Smooth muscle cell of the coronary artery (primary cell): Measurements from ENCODE around the gene SCLY. TPM values are rescaled to one million over a fixed set of nuclear protein-coding genes. Genes with fewer than 3 reads are reported as not detected.

Source experiments
- total RNA-seq: library from RNA; depleted of rRNA; stranded (reverse); fragments of >200 nt; gene quantifications from 2 replicates; pipeline ENCODE4 v1.2.3, GENCODE V29; 2014; ENCODE audit warnings: low replicate concordance

SCLY gene, protein sequence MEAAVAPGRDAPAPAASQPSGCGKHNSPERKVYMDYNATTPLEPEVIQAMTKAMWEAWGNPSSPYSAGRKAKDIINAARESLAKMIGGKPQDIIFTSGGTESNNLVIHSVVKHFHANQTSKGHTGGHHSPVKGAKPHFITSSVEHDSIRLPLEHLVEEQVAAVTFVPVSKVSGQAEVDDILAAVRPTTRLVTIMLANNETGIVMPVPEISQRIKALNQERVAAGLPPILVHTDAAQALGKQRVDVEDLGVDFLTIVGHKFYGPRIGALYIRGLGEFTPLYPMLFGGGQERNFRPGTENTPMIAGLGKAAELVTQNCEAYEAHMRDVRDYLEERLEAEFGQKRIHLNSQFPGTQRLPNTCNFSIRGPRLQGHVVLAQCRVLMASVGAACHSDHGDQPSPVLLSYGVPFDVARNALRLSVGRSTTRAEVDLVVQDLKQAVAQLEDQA
- total RNA-seq, result 11.7 and 16.8 TPM in 2 replicates

DNA sequence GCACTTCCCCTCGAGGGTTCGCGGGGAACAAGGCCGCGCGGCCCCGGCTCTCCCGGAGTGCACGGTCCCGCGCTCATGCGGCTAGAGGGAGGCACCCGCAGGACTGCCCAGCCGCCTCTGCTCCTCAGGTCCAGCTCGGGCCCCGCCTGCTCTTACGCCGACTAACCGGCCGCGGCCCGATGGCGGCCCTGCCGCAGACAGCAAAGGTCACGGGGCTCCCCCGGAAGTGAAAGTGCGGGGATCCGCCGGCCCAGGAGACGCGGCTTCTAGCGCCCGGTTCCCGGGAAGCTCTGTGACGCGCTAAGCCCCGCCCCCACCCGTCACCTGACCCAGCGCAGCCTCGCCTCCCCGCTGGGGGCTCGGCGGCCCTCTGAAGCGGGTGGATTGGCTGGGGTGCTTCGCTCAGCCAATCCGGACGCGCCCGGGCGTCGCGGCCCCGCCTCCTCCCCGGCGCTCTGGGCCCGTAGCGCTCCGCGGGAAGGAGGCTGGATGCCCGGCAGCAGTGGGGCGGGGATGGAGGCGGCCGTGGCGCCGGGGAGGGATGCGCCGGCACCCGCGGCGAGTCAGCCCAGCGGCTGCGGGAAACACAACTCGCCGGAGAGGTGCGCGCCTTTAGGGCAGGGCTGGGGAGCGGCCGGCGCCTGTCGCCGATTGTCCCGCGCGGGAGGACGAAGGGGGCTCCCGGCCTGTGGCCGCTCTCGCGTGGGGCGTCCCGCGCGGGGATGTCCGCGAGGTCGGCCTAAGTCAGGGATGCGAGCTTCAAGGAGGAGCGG, at the start of gene SCLY:
TSS of gene SCLY (plus strand) at position 460 of the 773 bp plus-strand sequence. CDS start at position 514, 54 bp downstream.

DNA sequence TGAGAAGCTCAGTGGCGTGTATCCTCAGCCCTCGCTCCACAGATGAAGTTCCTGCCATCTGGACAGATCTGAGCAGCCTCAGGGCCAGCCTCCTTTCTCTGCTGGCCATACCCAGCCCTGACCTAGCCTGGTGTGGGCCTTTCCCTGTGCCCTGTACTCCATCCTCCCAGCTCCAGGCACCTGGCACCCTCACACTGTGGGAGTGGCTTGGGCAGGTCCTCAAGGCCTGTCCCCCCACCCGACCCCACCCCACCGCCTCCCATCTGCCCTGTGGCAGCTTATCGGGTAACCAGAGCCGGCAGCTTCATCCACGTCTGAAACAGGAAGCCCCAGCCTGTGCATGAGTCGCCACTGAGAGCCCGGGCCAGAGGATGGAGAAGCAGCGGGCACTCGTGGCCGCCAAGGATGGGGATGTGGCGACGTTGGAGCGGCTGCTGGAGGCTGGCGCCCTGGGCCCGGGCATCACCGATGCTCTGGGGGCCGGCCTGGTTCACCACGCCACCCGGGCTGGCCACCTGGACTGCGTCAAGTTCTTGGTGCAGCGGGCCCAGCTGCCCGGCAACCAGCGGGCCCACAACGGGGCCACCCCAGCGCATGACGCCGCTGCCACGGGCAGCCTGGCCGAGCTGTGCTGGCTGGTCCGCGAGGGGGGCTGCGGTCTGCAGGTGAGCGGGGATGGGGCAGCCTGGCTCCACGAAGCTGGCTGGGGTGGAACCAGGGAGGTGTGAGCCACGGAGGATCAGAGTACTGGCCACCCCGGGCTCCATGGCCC, 39.4 kb downstream of the SCLY start, which contains the start of gene ESPNL:
TSS of gene ESPNL (plus strand) at position 292 of the 772 bp plus-strand sequence. CDS start at position 372, 80 bp downstream.

GRCh38 chr2:238138331-238139195, 77.8 kb downstream of the SCLY start, which contains the start of gene KLHL30:
Gene KLHL30 (plus strand): TSS chr2:238138668. CDS start chr2:238140755, 2,087 bp downstream.

Other genes starting within 250 kb of the SCLY start
- 0.83 and 1.6 TPM in 2 replicates for gene RAMP1, start 201.4 kb upstream of the SCLY start, total RNA-seq
- gene UBE2F, start 94.0 kb upstream of the SCLY start, total RNA-seq, result 35.6 and 37.9 TPM in 2 replicates
- 0.08 and 0.35 TPM in 2 replicates for gene ESPNL, start 39.3 kb downstream of the SCLY start, total RNA-seq
- 0.59 and 2.5 TPM in 2 replicates for gene KLHL30, start 77.7 kb downstream of the SCLY start, total RNA-seq
- 0.82 TPM in 1 of 2 replicates, not detected in the other for gene ERFE, start 98.0 kb downstream of the SCLY start, total RNA-seq
- gene ILKAP, start 142.7 kb downstream of the SCLY start, total RNA-seq, result 15.4 and 24.5 TPM in 2 replicates
- 1.7 TPM in 1 of 2 replicates, not detected in the other for gene HES6, start 179.0 kb downstream of the SCLY start, total RNA-seq
- gene PER2, start 227.6 kb downstream of the SCLY start, total RNA-seq, result 2.6 and 3.3 TPM in 2 replicates